Right atrium auricular region (tissue), 2 donors: ENCODE measurements around the gene SDR42E2. TPM values are rescaled to one million over a fixed set of nuclear protein-coding genes. Genes with fewer than 3 reads are reported as not detected.

Experiments
- DNase-seq: peaks from one replicate; pipeline ENCODE4 v3.0.0-alpha.2; 2019; ENCODE audit warnings: low spot score
- H3K27ac ChIP-seq, 2 donors: fragments of 200-600 bp; sonication (generic); 1 replicate in 1 of 2; 2 replicates in 1 of 2; pipeline ENCODE4 v1.5.1; 2016 to 2019
- H3K27me3 ChIP-seq, 2 donors: fragments of 200-600 bp; sonication (generic); one replicate each; pipeline versions ENCODE4 v1.5.1 to v1.6.0; 2017 to 2019
- H3K36me3 ChIP-seq: fragments of 200-600 bp; sonication (generic); one replicate; pipeline ENCODE4 v1.5.1; 2016
- H3K4me1 ChIP-seq, 2 donors: fragments of 200-600 bp; sonication (generic); one replicate each; pipeline versions ENCODE4 v1.5.1 to v1.6.0; 2017 to 2019
- H3K4me3 ChIP-seq, 2 donors: fragments of 200-600 bp; sonication (generic); 1 replicate in 1 of 2; 2 replicates in 1 of 2; pipeline ENCODE4 v1.5.1; 2017 to 2019; ENCODE audit warnings: mild to moderate bottlenecking in 1 of 2, moderate library complexity in 1 of 2
- H3K9me3 ChIP-seq, 2 donors: fragments of 200-600 bp; sonication (generic); one replicate each; pipeline ENCODE4 v1.5.1; 2019
- CTCF ChIP-seq, 2 donors: fragments of 200-600 bp; sonication (generic); IDR thresholded peaks; one replicate each; pipeline ENCODE4 v1.5.1; 2019; ENCODE audit warnings: antibody characterized with exemption in 2 of 2
- total RNA-seq, 2 donors: library from RNA; depleted of rRNA; stranded (reverse); fragments of >200 nt; gene quantifications; one replicate each; pipeline ENCODE4 v1.1.0, GENCODE V29; 2016

SDR42E2 gene
- total RNA-seq, 2 donors from 2014 or later: not detected

GRCh38 chr16:22132801-22133200 lies 29.5 kb upstream of the SDR42E2 start:
- Histone ChIP-seq H3K4me1 (no peaks in the 10 kb centered on the region), H3K9me3 (no peaks in the 10 kb centered on the region), H3K4me3 (no peak overlapping the region), H3K36me3 (no peaks in the 10 kb centered on the region), H3K27me3 (no peaks in the 10 kb centered on the region), H3K27ac (no peak overlapping the region)
- no peak for TF ChIP-seq CTCF (IDR thresholded peaks at IDR 0.05)
- DNase-seq: no peak

GRCh38 chr16:22138482-22138881 lies 23.8 kb upstream of the SDR42E2 start:
- no peaks in the 10 kb centered on the region for H3K4me1 ChIP-seq
- TF ChIP-seq CTCF (IDR thresholded peaks at IDR 0.05): no peak
- H3K27me3 ChIP-seq: no peaks in the 10 kb centered on the region
- no peaks in the 10 kb centered on the region for H3K36me3 ChIP-seq
- H3K9me3 ChIP-seq: no peaks in the 10 kb centered on the region
- no peak for DNase-seq
- no peak overlapping the region for H3K4me3 ChIP-seq
- no peak overlapping the region for H3K27ac ChIP-seq

DNA sequence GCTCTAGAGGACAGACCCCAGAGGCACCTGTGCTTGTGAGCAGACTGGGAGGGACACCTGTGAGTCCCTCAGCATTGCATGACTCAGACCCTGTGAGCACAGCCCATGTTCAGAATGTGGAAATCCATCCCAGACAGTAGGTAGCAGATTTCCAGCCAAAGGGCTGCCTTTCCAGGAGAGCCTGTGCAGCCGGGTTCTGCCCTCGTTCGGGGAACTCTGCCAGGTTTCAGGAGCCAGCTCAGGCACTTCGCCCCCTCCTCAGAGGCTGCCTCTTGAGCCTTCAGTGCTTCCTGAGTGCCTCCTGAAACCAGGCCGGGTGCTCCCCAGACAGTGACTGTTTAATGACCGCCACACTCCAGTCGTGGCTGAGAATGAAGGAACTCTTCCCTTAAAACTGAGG lies 23.3 kb upstream of the SDR42E2 start:
- H3K9me3 ChIP-seq: no peaks in the 10 kb centered on the region
- H3K4me3 ChIP-seq: no peak overlapping the region
- H3K36me3 ChIP-seq: no peaks in the 10 kb centered on the region
- no peaks in the 10 kb centered on the region for H3K27me3 ChIP-seq
- no peaks in the 10 kb centered on the region for H3K4me1 ChIP-seq
- TF ChIP-seq CTCF (IDR thresholded peaks at IDR 0.05): no peak
- no peak overlapping the region for H3K27ac ChIP-seq
- DNase-seq: no peak

DNA sequence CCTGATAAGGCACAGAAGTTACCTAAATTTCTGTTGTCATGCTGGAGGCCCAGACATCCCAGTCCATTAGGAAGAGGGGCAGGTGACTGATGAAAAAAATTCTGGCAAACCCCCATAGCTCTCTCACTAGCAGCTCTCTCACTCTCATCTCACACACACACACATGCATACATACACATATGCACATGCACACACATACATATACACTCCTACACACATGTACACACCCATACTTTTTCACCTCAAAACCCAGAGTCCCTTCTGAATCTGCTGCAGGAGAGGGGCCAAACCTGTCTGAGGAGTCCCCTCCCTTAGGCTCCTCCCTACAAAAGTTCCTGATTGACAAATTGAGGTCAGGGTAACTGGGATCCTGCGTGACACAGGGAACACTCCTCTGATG lies 22.6 kb upstream of the SDR42E2 start:
- no peak overlapping the region for H3K27ac ChIP-seq
- no peaks in the 10 kb centered on the region for H3K27me3 ChIP-seq
- no peaks in the 10 kb centered on the region for H3K4me1 ChIP-seq
- no peak for TF ChIP-seq CTCF (IDR thresholded peaks at IDR 0.05)
- H3K36me3 ChIP-seq: no peaks in the 10 kb centered on the region
- H3K4me3 ChIP-seq: no peak overlapping the region
- no peak for DNase-seq
- no peaks in the 10 kb centered on the region for H3K9me3 ChIP-seq

GRCh38 chr16:22141767-22142166 lies 20.5 kb upstream of the SDR42E2 start:
- Histone ChIP-seq H3K4me1 (no peaks in the 10 kb centered on the region), H3K9me3 (no peaks in the 10 kb centered on the region)
- TF ChIP-seq CTCF (IDR thresholded peaks at IDR 0.05): no peak

DNA sequence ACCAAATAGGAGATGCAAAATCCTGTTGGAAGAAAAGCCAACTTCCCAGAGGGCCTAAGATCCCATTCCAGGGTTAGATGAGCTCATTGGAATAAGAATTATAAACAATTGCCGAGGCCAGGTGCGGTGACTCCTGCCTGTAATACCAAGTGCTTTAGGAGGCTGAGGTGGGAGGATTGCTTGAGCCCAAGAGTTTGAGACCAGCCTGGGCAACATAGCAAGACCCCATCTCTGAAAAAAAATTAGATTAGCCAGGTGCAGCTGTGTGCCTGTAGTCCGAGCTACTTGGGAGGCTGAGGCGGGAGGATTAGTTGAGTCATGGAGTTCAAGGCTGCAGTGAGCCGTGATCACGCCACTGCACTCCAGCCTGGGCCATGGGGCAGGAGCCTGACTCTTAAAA lies 17.8 kb upstream of the SDR42E2 start:
- H3K4me3 ChIP-seq: no peak overlapping the region
- no peaks in the 10 kb centered on the region for H3K36me3 ChIP-seq
- no peak overlapping the region for H3K27ac ChIP-seq
- no peaks in the 10 kb centered on the region for H3K27me3 ChIP-seq
- no peaks in the 10 kb centered on the region for H3K4me1 ChIP-seq
- no peaks in the 10 kb centered on the region for H3K9me3 ChIP-seq
- DNase-seq: no peak
- no peak for TF ChIP-seq CTCF (IDR thresholded peaks at IDR 0.05)

More at GRCh38 chr16:22141767-22142166, 20.5 kb upstream of the SDR42E2 start:
- no peaks in the 10 kb centered on the region for H3K36me3 ChIP-seq
- no peak overlapping the region for H3K4me3 ChIP-seq
- no peaks in the 10 kb centered on the region for H3K27me3 ChIP-seq
- no peak for DNase-seq
- H3K27ac ChIP-seq: no peak overlapping the region
